Ishikawa (cell line): ENCODE data around the gene CPED1.

Source experiments
- EGR1 ChIP-seq: IDR thresholded peaks from 2 replicates; pipeline ENCODE4 v1.6.1; 2012
- FOXM1 ChIP-seq: IDR thresholded peaks from 2 replicates; pipeline ENCODE4 v1.6.1; 2012; ENCODE audit warnings: low read depth, borderline replicate concordance
- RAD21 ChIP-seq: IDR thresholded peaks from 2 replicates; pipeline ENCODE4 v1.6.1; 2012; ENCODE audit warnings: low read depth
- TAF1 ChIP-seq: IDR thresholded peaks from 2 replicates; pipeline ENCODE4 v1.6.1; 2012; ENCODE audit warnings: low read depth, mild to moderate bottlenecking
- YY1 ChIP-seq: IDR thresholded peaks from 2 replicates; pipeline ENCODE4 v1.6.1; 2012; ENCODE audit warnings: low read depth
- TF ChIP-seq, protein P1 (sequence below): IDR thresholded peaks from 2 replicates; pipeline ENCODE4 v1.6.1; 2012
- TF ChIP-seq, protein P2 (sequence below): IDR thresholded peaks from 2 replicates; pipeline ENCODE4 v1.6.1; 2012; ENCODE audit warnings: low read depth, mild to moderate bottlenecking

DNA sequence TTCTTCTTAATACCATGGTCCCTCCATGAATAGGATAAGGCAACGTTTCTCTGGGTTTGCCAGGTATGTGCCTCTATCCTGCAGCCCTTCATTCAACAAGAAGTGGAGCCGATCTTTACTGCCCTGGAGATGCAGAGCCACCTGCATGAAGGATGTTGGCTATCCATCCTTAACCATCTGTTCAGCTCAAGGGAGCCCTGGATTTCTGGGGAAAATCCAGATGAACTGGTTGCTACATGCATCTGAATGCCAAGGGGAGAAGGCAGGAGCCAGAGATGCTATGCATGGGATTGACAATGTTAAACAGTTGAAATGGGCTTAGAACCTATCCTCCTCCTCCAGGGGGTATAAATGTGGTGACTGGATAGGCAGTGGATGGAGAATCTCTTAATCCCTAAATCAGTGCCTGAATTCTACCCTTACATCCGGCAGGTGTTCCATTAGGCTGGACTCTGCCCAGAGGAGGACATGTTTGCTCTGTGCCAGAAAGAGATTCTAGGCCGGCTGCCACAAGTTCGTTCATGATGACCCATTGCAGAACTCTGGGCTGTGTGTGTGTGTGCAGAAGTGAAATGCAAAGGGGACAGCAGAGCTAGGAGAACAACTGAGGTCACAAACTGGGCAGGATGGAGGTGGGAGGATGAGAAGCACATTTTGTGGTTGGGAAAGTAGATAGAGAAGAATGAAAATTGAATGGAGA, 15.6 kb downstream of the CPED1 start:
- TF ChIP-seq, protein P1, sequence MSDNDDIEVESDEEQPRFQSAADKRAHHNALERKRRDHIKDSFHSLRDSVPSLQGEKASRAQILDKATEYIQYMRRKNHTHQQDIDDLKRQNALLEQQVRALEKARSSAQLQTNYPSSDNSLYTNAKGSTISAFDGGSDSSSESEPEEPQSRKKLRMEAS = no peak
- no peak for TF ChIP-seq RAD21
- no peak for TF ChIP-seq TAF1
- no peak for TF ChIP-seq FOXM1
- TF ChIP-seq EGR1 = no peak
- TF ChIP-seq, protein P2, sequence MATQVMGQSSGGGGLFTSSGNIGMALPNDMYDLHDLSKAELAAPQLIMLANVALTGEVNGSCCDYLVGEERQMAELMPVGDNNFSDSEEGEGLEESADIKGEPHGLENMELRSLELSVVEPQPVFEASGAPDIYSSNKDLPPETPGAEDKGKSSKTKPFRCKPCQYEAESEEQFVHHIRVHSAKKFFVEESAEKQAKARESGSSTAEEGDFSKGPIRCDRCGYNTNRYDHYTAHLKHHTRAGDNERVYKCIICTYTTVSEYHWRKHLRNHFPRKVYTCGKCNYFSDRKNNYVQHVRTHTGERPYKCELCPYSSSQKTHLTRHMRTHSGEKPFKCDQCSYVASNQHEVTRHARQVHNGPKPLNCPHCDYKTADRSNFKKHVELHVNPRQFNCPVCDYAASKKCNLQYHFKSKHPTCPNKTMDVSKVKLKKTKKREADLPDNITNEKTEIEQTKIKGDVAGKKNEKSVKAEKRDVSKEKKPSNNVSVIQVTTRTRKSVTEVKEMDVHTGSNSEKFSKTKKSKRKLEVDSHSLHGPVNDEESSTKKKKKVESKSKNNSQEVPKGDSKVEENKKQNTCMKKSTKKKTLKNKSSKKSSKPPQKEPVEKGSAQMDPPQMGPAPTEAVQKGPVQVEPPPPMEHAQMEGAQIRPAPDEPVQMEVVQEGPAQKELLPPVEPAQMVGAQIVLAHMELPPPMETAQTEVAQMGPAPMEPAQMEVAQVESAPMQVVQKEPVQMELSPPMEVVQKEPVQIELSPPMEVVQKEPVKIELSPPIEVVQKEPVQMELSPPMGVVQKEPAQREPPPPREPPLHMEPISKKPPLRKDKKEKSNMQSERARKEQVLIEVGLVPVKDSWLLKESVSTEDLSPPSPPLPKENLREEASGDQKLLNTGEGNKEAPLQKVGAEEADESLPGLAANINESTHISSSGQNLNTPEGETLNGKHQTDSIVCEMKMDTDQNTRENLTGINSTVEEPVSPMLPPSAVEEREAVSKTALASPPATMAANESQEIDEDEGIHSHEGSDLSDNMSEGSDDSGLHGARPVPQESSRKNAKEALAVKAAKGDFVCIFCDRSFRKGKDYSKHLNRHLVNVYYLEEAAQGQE = no peak
- no peak for TF ChIP-seq YY1
